B cell (primary cell): ENCODE results near the gene THAP8.

Experiments used
- CTCF ChIP-seq: fragments of 200-600 bp; IDR thresholded peaks from one replicate; pipeline ENCODE4 v1.8.0; 2022; ENCODE audit warnings: antibody characterized with exemption, mild to moderate bottlenecking
- EZH2 ChIP-seq: IDR thresholded peaks from 2 replicates; pipeline ENCODE4 v1.6.1; 2012; ENCODE audit warnings: borderline replicate concordance, low read depth, mild to moderate bottlenecking, moderate library complexity, low read length; ENCODE audit not compliant: insufficient read depth, poor library complexity, severe bottlenecking

GRCh38 chr19:36040495-36040894 is 13.6 kb downstream of the THAP8 start:
- TF ChIP-seq CTCF: no peak
- TF ChIP-seq EZH2: no peak
